ENCODE measurements around the gene CISH.

CISH gene

DNA sequence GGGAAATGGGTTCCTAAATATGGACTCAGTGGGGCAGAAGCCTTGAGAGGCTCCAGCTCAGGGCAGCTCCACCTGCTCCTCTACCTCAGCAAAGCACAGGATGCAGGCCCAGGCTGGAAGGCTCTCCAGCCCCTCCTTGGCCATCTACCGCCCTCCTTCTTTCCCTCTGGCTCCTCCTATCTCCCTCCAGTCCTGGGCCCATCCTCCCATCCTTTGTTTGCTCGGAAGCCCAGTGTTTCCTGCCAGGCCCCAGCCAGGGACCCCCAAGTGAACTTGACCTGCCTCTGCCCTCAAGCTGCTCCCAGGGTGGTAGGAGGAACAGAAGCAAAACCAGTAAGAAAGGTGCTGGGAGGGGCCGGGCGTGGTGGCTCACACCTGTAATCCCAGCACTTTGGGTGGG is 25.4 kb upstream of the CISH start:
- no peak for DNase-seq (ENCODE audit: low read depth)

DNA sequence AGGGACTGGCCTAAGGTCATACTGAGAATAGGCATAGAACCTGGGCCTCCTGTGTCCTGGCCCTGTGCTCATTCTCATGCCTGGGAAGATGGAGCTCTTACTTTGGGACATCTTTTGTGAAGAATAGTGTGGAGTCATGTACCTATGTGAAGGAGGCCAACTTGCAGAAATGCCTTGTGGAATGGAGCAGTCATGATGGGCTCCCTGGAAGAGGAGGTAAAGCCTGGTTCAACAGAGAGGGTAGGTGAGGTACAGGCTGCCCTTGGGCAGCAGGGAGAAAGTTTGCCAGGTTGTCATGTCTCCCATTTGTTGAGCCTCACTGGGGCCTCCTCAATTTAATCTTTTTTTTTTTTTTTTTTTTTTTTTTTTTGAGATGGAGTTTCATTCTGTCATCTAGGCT is 23.5 kb upstream of the CISH start:
- DNase-seq (ENCODE audit: low read depth) = no peak

DNA sequence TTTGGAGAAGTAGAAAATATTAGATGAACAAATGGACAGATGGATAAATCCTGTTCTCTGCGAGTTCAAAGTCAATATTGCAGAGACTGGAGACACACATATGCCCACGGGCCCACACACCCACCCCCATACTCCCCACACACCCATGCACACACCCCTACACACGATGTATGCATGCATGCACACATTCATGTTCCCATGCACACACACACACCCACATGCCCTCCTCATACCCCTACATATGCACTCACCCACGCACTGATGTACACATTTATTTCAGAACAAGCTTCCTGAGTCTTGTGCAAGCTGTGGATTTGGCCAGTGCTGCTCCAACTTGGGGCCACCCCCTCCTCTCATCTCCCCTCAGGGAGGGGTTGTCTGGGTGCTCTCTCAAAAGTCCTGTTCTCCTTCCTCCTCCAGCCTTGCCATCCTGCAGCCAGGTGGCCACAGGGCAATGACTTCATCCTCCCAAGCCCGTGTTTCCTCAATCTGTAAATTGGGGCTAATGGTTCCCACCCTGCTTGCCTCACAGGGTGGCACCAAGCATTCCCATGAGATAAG is 21.7 kb upstream of the CISH start:
- DNase-seq (ENCODE audit: low read depth) = no peak

- DNase-seq (ENCODE audit: low read depth) = no peak
Measured at GRCh38 chr3:50632450-50632849, 20.9 kb upstream of the CISH start.

- DNase-seq (ENCODE audit: low read depth) = no peak
Measured at GRCh38 chr3:50630877-50631276, 19.3 kb upstream of the CISH start.

DNA sequence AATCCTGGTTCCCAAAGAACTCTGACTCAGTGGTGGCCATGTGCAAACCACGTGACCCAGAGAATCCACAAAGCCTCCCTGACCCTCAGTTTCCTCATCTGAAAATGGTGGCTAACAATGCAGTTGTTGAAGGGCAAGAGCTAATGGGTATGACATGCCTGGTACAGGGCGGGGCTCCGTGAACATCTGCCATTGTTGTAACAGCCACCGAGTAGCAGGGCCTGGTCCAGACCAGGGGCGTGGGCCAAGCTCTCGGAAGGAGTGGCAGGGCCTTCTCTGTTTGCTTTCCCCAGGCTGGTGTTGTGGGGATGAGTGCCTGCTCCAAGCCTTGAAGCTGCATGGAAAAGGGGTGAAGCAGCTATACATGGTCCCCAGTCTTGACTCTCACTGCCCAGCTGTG is 18.8 kb upstream of the CISH start:
- DNase-seq (ENCODE audit: low read depth) = no peak

DNA sequence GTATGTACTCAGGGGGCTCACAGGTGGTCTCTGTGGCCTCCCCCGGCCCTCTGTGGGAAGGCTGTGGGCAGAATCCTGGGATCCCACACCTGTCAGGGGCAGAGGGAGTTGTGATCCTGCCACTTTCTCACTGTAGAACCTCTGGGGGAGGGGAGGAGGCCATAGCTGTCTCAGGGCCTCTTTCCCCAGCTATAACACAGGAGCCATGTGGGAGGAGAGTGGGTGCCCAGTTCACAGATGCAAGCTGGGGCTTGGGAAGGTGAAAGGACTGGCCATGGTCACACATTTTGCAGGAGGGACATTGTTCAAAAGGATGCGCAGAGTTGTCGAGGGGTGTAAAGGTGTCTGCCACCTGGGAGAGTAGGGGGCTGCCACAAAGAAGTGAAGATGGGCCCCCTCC is 17.0 kb upstream of the CISH start:
- no peak for DNase-seq (ENCODE audit: low read depth)

- peak; percentile 47 for DNase-seq (ENCODE audit: low read depth)
Measured at GRCh38 chr3:50627407-50628051, 16.0 kb upstream of the CISH start.

- DNase-seq (ENCODE audit: low read depth) = no peak
Measured at GRCh38 chr3:50626401-50626800, 14.8 kb upstream of the CISH start.

GRCh38 chr3:50625231-50626182 is 13.9 kb upstream of the CISH start:
- DNase-seq (ENCODE audit: low read depth) = no peak

- DNase-seq (ENCODE audit: low read depth) = no peak
Measured at GRCh38 chr3:50624634-50625033, 13.1 kb upstream of the CISH start.

DNA sequence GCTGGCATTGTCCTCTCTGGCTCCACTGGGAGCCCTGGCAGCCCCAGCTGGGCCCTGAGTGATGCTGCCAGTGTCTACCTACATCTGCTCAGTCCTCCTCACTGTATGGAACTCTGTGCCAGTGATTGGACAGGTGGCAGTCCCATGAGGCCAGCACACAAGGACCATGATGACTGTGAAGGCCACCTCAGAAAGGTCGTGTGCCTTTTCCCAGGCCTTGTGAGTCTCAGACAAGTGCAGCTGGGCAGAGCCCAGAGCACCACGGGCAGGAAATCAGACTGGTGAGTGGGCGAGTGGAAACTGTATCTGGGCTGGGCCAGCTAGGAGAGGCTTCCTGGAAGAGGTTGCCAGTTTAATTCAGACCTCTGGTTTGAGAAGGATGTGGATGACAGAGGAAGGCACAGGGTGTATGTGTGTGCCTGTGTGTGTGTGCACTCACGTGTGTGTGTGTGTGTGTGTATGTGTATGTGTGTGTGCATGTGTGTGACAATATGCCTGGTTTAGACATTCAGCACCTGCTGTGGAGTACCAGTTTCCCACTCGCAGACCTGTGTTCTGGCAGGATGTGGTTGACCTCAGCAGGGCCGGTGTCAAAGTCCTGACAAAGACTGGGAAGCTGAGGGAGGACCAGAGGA is 12.4 kb upstream of the CISH start:
- no peak for DNase-seq (ENCODE audit: low read depth)

GRCh38 chr3:50622881-50623280 is 11.3 kb upstream of the CISH start:
- DNase-seq (ENCODE audit: low read depth) = no peak

DNA sequence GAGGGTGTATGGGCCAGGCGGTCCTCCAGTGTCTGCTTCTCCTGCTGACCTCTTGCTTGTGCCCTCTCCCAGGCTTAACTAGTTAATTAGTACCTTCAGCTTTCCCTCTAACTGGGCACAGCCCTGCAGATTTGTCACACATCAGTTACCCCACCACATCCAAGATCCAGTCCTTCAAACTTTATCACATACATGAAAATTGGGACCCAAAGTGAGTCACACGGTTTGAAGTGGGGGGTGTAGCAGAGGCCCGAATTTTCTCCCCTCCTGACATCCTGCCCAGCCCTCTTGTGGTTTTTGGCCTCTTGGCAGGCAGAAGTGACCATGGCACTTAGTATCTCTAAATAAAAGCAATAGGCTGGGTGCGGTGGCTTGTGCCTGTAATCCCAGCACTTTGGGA is 9.2 kb upstream of the CISH start:
- DNase-seq (ENCODE audit: low read depth) = no peak

DNA sequence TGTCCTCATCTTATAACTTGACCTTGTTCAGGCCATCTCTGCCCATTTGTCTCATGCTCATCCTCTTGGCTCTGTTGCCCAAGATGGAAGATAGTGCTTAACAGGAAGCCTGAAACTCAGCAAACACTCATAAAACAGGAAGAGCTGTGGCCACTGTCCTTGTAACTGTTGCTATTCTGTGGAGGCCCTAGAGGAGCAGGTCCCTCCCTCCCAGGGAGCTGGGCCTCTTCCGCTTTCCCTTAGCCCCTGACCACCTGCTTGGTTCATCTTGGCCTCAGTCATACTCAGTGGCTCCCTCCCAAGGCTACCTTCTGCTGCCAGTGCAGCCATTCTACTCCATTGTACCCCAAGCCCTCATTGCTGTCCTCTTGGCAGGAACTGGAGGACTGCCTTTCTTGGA is 8.8 kb upstream of the CISH start:
- DNase-seq (ENCODE audit: low read depth) = no peak

DNA sequence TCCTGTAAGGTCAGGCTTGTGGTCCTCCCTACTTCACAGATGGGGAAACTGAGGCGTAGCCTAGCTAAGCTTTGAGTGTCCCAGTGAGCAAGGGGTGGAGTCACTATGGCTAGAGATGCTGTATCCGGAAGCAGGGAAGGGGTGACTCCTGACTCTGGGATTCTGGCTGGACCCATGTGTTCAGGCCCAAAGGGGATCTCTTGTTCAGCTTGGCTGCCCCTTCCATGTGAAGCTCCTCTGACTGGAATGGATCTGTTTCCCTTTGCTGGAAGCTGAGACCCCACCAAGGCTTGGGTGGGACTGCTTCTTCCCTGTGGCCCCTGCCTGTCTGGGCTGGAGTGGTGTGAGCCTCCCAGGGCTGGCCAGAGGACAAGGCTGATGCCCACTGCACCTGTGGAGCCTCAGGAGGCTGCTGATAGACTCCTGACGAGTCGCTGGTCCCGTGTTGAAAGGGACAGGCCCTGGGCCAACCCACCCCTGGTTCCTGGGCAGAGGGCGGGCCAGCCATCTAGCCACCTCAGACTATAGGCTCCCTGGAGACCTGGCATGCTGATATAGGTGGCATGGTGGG is 6.4 kb upstream of the CISH start:
- no peak for DNase-seq (ENCODE audit: low read depth)

- no peak for DNase-seq (ENCODE audit: low read depth)
Measured at GRCh38 chr3:50617096-50617791, 5.7 kb upstream of the CISH start, which contains the start of gene MAPKAPK3. Gene MAPKAPK3, plus strand, starts transcription at chr3:50617151. Its CDS starts 415 bp downstream, at chr3:50617566.

DNA sequence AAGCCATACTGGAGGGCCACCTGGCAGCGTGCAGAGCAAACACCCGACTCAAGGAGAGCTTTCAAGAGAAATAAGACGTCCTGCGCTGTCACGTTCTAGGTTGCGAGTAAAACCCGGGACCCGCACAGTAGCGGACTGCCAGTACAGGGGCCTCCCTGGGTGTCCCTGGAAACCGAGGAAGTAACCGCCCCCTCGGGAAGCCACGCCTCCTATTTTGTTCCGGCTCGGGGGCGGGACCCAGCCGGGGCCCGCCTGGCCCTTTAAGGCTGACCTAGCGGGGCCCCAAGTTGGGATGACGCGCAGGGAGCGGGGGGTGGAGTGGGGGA is 5.2 kb upstream of the CISH start:
- DNase-seq (ENCODE audit: low read depth) = peak; percentile 77

- DNase-seq (ENCODE audit: low read depth) = peak; percentile 70
Measured at GRCh38 chr3:50616003-50616769, 4.6 kb upstream of the CISH start.

DNA sequence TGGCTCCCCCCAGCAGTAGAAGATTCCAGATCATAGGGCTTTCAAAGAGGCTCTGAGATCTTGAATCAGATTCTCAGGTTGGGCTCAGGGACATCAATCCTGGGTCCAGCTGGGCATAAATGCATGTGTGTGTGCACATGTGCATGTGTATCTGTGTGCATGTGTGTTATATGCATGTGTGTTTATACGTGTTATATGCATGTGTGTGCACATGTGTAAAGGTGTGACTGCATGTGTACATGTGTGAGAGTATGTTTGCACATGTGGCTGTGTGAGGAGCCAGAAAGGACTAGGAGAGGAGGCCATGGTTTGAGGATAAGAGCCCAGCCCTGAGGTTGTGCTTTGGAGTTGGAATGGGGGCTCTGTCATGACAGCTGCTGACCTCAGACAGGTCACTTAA is 3.6 kb upstream of the CISH start:
- no peak for DNase-seq (ENCODE audit: low read depth)

All from amniotic epithelial cell (primary cell).